Measurements from ENCODE around the gene NSUN6.
"Not testable (repeated sequence)": the region's sequence is repeated elsewhere in the genome, so short reads cannot be mapped to it uniquely, and the experiment has no call there.

Gene NSUN6

DNA sequence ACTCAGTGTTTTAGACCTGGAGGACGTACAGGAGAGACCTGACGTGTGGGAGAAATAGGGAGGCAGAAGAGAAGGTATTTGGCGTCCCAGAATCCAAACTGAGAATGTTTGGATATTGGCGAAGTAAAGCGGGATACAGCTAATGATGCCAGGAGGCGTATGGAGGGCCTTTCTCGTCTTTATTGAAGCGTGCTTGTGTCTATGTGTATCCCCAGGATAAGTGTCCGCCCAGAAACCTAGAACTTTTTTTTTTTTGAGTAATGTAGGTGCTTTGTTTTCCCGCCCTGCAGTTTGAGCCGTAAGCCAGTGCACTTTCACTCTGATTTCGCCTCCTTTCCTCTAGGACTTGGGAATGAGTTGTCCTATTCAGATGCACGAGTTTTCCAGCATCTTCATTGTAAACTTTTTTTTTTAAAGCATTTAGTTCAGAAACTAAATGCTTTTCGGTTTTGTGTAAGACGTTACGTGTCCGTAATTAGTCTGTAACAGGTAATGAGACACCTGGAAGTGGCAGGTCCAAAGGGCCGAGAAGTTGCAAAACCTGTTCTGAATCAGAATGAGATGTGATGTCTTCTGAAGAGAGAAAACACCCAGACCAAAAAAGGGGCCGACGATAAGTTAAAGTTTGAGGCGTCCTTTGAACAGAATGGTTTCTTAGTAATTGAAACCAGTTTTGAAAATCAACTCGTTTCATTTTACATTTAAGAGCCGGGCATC lies 8.6 kb upstream of the NSUN6 start:
- DNase-seq (ENCODE audit: low spot score), result peak; percentile 66

DNA sequence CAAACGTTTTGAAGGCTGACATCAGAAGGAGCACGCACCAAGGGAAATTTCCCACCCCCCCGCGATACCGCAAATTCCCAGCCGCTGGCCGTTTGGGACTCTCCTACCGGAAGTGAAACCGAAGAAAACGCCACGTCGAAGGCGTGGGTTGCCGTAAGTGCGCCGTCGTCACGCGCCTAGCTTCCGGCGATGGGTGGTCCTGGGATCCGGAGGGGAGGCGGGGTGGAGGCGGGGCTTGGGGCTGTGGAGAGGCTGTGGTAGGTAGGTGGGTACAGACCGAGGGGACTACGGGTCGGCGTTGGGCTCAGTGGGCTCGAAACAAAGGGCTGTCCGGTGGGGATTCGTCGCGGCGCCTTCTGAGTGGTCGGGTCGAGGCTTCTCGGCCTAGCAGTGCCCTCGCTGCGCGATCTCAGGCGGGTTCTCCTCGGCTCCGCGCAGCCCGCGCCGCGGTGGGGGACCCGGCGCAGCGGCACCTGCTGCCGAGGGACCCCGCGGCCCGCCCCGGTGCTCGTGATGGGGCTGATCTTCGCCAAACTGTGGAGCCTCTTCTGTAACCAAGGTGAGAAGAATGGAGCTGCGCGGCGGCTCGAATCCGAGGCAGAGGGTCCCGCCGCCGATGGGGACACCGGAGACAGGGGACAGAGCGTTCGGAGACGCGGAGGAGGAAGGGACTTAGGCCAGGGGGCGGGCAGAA lies 7.9 kb upstream of the NSUN6 start, which contains the start of gene ARL5B:
Gene ARL5B, plus strand, starts transcription at position 307 of the 694 bp plus-strand sequence. Its CDS starts 207 bp downstream, at position 514.
- DNase-seq (ENCODE audit: low spot score), result peak; percentile 96

DNA sequence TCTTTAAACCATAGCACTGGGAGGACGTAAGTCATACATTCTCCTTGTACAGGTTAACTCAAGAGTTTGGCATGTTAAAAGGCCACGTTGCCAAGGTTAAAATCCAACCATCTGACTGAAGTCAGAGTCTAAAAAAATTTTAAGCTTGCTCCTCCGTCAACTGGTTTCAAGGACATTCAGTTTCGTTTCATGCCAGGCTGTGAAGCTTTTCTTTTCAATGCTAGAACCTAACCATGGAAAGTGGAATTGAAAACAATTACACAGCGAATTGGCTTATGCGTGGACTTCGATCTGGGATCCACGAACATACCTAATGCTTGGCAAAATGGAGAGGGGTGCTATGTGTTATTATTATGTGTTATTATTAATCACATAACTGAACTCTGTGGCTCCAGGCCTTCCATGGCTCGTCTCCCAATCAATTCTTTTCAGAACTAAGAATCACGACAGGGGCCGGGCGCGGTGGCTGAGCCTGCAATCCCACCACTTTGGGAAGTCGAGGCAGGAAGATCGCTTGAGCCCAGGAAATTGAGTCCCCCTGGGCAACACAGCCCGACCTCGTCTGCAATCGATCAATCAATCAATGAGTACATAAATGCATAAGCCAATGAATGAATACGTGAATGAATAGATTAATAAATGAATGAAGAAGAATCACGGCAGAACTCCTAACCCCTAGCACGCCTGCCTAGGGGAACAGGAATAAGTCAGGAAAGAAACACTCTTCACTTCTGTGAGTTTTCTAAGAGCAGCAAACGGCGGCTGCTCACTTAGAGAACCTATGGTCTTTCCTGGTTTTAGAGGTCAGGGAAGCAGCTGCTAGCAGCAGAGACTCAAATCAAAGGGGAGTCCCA lies 7.1 kb upstream of the NSUN6 start:
- peak; percentile 51 for DNase-seq (ENCODE audit: low spot score)

DNA sequence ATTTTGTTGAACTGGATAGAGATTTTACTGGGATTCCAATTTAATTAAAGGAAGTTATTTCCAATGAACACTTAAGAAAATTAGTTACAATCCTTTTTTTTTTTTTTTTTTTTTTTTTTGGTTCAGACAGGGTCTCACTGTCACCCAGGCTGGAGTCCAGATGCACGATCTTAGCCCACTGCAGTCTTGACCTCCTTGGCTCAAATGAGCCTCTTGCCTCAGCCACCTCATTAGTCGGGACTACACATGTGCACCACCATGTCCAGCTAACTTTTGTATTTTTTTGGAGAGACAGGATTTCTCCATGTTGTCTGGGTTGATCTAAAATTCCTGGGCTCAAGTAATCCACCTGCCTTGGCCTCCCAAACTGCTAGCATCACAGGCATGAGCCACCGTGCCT lies 5.3 kb upstream of the NSUN6 start:
- no peak for DNase-seq (ENCODE audit: low spot score)

DNA sequence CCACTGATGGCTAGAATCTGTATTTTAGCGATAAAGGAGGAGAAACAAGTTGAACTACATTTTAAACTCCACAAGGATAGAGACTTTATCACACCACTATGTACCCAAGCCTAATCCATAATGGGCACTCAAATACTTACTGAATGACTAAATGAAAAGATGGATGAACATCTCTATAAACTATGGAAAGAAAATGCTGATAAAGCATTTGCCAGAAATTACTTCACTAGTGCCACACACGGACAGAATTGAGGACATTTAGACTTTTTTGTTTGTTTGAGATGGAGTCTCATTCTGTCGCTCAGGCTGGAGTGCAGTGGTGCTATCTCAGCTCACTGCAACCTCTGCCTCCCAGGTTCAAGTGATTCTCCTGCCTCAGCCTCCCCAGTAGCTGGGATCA lies 1.7 kb upstream of the NSUN6 start:
- DNase-seq (ENCODE audit: low spot score), result no peak

DNA sequence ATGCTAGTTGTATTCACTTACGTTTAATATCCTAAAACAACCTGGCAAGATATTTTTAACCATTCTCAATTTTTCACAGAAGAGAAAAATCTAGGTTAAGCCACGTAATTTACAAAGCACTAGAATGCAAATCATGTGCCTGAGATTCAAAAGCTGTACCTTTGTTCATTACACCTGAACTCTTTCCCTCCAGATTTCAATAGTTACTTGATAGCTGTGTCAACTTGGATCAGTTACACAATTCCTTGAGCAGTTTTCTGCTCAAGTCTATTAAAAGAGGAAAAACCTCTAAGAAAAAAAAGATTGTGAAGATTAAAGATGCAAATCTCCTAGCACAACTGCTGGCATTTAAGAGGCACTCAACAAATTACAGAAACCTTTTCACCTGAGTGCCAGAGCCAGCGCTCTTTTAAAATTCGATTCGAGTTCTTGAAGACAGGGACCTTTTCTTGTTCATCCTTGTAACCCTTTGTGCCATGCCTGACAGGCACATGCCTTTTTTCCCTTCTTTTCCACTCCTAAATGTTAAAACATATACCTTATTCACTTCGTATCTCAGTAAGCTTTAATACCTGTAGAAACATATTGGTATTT lies 886 bp downstream of the NSUN6 start:
- DNase-seq (ENCODE audit: low spot score), result peak; percentile 44

DNA sequence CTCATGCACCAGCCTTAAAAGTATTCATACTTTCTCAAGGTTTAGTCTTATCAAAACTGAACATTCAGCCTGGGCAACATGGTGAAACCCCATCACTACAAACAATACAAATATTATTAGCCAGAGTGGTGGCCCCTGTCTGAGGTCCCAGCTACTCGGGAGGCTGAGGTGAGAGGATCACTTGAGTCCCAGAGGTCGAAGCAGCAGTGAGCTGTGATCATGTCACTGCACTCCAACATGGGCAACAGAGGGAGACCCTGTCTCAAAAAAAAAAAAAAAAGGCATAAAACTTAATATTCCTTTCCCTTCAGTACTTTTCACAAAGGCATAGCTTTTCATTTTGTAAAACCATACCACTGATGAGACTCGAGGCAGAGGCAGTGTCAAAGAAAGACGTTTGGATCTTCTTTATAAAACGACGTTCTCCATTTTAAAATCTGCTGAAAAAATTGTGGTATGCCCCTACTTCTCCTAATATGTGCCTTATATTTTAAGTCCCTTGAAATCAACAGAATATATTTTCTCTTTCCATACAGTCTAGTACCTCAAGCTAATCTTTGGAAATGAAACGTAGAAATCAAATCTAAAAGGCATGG lies 1.9 kb downstream of the NSUN6 start:
- DNase-seq (ENCODE audit: low spot score), result no peak

DNA sequence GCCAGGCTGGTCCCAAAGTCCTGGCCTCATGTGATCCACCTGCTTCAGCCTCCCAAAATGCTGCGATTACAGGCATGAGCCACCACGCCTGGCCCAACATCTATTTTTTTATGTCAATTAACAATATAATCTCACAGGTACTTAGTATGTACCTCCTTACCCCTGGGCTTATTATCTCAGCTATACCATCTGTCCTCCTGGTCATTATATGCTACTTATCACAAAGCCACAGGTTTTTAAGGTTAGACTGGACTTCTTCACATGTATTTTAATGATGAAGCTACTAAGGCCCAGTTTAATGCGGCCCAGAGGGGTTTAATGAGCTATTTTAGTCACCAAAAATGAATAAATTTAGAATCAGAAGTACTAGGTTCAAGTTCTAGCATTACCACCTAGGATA lies 3.4 kb downstream of the NSUN6 start:
- no peak for DNase-seq (ENCODE audit: low spot score)

DNA sequence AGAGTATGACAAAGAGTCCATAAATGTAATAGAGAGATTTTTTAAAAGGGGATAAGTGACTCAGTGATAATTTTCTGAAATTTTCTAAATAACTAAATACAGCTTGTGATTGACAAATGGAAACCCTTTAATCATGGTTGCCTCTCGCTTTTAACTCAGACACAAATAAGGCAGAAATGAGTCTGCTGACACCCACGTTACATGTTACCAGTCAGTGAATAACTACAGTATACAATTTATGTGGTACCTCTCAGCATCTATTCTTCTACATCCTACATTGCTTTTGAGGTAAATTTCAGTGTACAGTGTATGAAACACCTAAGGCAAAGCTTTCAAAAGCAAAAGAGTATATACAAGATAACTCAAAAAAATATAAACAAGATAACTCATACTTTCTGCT lies 4.2 kb downstream of the NSUN6 start:
- DNase-seq (ENCODE audit: low spot score), result no peak

DNA sequence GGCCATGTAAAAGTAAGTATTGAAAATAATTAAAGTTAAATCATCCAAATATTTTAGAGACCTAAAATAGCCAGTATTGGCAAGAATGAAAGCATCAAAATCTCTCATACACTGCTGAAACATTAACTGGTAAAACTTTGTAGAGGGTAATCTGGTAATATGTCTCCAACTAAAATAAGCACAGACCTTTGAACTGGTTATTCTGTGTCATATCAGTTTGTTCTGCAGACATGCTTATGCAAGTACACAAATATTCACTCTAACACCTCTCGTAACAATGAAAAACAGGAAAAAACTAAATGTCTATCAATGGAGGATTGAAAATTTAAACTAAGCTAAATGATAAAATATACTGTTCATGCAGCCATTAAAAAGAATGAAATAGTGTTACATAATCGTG lies 11.7 kb downstream of the NSUN6 start:
- DNase-seq (ENCODE audit: low spot score), result not testable (repeated sequence)

DNA sequence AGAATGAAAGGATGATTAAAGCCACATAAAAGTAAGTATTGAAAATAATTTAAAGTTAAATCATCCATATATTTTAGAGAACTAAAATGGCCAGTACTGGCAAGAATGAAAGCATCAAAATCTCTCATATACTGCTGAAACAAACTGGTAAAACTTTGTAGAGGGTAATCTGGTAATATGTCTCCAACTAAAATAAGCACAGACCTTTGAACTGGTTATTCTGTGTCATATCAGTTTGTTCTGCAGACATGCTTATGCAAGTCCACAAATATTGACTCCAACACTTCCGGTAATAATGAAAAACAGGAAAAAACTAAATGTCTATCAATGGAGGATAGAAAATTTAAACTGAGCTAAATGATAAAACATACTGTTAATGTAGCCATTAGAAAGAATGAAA lies 14.0 kb downstream of the NSUN6 start:
- not testable (repeated sequence) for DNase-seq (ENCODE audit: low spot score)

DNA sequence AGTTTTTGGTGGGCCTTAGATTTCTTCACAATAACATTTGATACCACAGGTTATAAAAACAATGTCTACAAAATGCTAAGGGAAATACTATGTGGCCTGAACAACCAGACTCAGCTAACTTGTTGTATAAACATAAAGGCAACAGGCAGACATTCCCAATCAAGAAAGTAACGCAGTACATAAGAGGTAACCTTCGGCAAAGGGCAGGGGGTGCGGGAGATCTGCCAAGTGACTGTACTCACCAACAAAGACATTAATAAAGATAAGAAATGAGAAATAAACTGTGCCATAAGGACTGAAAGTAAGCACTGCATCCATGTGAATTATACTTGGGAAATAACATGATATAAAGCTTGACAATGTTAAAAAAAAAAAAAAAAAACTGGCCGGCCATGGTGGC lies 15.4 kb downstream of the NSUN6 start:
- no peak for DNase-seq (ENCODE audit: low spot score)

DNA sequence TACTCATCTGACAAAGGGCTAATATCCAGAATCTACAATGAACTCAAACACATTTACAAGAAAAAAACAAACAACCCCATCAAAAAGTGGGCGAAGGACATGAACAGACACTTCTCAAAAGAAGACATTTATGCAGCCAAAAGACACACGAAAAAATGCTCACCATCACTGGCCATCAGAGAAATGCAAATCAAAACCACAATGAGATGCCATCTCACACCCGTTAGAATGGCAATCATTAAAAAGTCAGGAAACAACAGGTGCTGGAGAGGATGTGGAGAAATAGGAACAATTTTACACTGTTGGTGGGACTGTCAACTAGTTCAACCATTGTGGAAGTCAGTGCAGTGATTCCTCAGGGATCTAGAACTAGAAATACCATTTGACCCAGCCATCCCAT lies 18.9 kb downstream of the NSUN6 start:
- not testable (repeated sequence) for DNase-seq (ENCODE audit: low spot score)

DNA sequence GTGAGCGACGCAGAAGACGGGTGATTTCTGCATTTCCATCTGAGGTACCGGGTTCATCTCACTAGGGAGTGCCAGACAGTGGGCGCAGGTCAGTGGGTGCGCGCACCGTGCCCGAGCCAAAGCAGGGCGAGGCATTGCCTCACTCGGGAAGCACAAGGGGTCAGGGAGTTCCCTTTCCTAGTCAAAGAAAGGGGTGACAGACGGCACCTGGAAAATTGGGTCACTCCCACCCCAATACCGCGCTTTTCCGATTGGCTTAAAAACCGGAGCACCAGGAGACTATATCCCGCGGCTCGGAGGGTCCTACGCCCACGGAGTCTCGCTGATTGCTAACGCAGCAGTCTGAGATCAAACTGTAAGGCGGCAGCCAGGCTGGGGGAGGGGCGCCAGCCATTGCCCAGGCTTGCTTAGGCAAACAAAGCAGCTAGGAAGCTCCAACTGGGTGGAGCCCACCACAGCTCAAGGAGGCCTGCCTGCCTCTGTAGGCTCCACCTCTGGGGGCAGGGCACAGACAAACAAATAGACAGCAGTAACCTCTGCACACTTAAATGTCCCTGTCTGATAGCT lies 23.9 kb downstream of the NSUN6 start:
- DNase-seq (ENCODE audit: low spot score), result peak; percentile 53

DNA sequence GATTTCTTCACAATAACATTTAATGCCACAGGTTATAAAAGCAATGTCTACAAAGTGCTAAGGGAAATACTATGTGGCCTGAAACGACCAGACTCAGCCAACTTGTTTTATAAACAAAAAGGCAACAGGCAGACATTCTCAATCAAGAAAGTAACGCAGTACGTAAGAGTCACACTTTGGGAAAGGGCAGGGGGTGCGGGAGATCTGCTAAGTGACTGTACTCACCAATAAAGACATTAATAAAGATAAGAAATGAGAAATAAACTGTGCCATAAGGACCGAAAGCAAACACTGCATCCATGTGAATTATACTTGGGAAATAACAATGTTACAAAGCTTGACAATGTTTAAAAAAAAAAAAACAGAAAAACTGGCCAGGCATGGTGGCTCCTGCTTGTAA lies 25.5 kb downstream of the NSUN6 start:
- DNase-seq (ENCODE audit: low spot score), result no peak

DNA sequence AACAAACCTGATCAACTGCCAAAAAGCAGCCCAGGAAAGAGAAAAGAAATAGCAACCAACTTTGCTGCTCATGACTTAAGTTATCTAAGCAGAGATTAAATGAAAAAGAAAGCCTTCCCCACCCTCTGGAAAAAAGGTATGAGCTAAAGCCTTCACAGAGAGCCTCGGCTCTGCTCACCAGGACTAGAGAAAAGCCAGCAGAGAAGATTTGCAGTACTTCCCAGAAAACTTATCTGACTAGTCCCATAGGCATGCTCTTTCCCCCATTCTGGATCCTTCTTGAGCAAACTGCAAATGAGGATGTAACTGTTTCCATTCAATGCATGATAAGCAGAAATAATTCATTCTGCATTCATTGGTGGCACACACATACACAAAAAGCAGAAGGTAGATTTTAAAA lies 27.7 kb downstream of the NSUN6 start:
- not testable (repeated sequence) for DNase-seq (ENCODE audit: low spot score)

DNA sequence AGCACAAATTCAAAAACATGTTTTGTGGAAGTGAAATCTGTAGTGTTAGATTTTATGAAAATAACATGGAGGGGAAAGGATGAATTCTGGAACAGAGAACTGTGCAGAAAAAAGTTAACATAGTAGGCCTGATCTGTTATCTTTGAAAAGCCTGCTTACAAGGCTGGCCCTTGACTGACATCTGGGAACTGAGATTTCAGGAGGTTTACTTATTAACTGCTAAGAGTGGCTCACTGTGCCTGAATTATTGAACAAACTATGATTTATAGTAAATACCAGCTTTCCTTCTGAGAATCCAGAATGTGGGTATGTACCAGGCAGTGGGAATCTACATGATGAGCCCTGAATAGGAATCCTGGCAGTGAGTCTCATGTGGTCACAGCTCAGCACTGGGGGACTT lies 30.5 kb downstream of the NSUN6 start:
- DNase-seq (ENCODE audit: low spot score), result no peak

DNA sequence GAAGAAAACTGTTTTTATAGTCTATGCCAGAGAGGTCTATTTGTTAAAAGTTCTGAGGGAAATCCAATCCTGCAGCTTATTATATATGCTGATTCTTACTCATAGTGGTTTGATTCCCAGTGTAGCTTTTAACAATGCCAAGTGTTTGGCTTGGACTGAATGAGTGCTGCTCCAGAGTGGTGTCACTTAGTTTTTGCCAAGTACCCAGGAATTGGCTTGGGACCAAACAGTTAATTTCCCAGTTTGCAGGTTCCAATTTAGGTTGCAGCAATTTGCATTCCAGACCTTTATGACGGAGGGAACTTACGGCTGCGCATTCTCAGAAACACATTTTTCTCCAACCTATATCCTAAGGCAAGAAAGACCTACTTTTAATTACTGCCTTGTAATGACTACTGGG lies 32.4 kb downstream of the NSUN6 start:
- DNase-seq (ENCODE audit: low spot score), result no peak

DNA sequence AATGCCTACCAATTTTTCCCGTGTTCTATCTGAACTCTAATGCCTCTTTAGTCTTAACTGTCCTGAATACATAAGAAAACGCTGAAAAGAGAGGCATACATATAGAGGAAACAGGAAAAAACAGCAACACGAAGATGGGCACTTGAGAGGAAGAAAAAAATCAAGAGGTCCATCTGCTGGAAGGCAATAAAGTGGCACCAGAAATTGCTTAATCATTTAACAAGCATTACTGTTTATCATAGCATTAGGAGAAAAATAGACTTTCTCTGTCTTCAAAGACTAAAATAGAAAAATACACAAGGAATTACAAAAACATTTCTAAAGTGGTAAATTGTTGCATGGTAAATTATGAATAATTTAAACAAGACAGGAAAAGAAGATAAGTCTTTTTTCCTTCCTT lies 35.0 kb downstream of the NSUN6 start:
- no peak for DNase-seq (ENCODE audit: low spot score)

DNA sequence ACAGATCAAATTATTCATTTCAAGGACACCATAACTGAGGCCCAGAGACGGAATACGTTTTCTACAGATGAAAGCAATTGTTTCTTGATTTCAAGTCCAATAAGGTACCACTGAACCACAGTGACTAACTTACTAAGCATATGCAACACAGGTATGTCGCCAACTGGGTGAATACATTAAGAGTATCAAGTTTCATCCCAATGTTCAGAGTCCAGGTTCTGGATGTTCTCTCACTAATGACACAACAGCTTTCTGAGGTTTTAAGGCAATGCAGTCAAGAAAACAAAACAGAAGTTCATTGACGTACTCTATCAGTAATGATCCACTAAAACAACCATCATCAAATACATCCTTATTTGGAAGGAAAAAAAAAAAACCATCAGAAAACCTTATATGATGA lies 35.8 kb downstream of the NSUN6 start:
- no peak for DNase-seq (ENCODE audit: low spot score)

DNA sequence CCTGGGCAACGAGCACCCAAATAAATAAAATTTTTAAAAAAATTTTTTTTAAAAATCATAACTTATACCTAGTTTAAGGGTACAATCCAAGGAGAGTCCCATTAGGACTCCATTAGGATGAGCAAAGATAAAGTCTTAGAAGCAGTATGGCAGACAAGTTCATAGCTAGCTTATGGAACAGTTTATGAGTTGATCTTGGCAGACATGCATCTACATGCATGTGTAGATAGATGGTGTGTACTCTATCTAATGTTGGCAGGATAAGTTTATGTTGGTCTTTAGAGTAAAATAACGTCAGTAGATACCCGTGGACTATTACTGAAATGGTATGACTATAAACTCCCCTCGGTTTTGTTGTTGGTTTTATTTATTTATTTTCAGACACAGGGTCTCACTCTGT lies 40.2 kb downstream of the NSUN6 start:
- no peak for DNase-seq (ENCODE audit: low spot score)

DNA sequence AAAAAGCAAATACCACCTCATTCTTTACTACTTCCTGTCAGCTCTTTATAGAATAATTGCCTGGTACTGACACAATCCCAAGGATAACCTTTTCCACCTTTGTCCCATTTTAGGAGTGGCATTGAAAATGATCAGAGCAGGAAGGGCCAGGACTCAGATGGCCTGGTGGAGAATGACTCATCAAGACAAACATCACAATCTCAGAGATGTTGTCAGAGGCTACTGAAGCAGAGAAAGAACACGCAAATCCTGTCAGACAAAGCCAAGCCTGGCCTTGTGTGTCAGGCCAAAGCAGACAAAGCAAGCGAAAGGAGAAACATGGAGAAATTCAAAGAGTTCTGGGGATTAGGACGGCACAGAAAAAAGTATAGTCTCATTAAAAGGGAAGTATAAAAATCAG lies 40.9 kb downstream of the NSUN6 start:
- DNase-seq (ENCODE audit: low spot score), result no peak

All from NAMALWA (cell line).